HG03378 (cell line): ENCODE measurements around the gene METRNL.

Experiments used
- ATAC-seq: cut with Tn5 transposase; IDR thresholded peaks from one replicate; pipeline ENCODE4 v1.9.1; 2021; ENCODE audit warnings: mild to moderate bottlenecking, moderate library complexity; ENCODE audit not compliant: unreplicated experiment

The METRNL gene

GRCh38 chr17:83089328-83090132, 10.1 kb downstream of the METRNL start:
- ATAC-seq = no peak

- ATAC-seq = no peak
Observed at GRCh38 chr17:83090444-83091256, 11.2 kb downstream of the METRNL start.

DNA sequence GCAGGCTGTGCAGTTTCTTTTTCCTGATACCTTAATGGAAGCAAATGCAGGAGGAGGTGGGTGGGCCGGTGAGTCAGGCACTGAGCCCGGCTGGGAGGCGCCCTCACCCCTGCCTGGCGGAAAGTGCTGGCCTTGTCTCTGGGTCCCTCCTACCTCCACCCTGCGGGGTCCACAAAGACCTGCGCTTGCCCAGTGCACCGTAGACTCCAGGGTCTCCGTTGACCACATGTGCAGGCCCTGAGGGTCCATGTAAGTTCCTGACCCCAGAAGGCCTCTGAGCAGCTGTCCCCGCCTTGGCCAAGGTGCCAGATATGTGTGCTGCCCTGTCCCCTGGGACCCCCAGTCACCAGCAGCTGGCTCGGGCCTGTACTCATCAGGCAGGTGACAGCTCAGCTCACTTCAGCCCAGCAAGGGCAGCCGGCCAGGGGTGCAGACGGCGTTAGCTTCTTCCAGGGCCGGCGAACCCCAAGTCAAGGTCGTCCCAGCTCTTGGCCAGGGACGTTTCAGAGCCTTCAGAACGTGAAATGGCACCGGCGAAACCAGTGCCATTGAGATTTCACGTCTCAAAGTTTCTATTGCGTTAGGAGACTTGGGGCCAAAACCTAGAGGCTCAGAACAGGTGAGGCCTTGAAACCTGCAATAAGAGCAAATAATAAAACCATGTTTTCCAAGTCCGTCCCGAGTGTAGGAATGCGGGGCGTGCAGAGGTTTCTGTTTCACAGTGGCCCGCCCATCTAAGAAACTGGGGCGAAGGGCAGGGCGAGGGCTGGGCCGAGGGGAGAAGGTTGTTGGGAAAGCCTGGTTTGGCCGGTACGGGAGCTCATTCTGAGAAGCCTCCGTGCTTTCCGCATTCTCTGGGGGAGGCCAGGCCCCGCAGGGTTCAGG, 12.1 kb downstream of the METRNL start:
- no peak for ATAC-seq

GRCh38 chr17:83092186-83092585, 12.8 kb downstream of the METRNL start:
- ATAC-seq = no peak

DNA sequence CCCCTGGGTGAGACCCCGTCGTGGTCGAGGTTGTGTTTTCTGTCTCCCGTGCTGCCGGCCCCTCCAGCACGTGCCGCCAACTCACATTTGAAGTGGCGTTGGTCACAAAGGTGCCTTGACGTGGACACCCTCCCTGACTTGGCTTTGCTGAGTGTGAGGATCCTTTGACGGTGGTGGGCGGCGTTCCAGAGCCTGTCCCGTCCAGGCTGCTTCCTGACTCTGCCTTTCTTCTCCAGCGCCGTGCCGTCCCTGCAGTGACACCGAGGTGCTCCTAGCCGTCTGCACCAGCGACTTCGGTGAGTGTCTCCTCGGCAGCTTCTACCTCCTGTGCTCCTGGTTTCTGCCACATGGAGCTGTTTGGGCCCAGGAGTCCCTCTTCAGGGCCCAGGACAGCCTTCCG, 13.5 kb downstream of the METRNL start:
- ATAC-seq = no peak

DNA sequence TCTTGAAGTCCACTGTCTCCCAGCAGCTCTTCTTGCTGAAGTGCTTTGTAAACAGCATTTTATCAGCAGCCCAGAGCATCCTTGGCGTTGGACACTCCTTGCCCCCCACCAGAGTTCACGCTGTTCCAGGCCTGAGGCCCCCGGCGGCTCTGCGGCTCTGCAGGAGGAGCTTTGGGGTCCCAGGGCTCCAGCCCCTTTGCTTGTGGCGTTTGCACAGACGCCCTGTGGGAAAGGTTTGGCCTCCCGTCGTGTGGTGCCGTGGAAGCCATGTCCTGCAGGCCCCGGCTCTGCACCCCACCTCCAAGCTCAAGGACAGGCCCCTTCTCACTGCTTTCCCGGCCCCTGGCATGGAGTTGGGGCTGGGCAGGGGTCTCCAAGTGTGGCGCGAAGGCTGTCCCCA, 14.1 kb downstream of the METRNL start:
- no peak for ATAC-seq

- ATAC-seq = no peak
Observed at GRCh38 chr17:83094291-83094690, 14.9 kb downstream of the METRNL start.

GRCh38 chr17:83095016-83095415, 15.6 kb downstream of the METRNL start:
- ATAC-seq = no peak

GRCh38 chr17:83096401-83097224, 17.2 kb downstream of the METRNL start:
- ATAC-seq = no peak

DNA sequence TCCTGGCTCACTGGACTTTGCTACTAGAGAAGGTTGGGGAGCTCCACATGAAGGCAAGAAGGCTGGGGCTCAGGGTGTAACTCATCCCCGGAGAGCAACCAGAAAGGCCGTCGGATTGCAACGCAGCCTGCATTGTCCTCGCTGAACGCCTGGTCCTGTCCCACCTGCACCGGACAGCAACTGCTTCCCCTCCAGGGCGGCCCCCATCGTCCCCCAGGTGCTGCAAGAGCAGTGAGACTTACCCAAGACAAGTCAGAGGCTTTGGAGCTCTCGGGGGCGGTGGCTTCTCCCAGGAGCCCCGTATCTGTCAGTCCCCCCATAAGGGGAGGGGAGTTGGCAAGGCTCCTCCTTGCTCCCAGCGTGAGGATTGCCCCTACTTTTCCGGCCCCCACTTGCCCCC, 18.4 kb downstream of the METRNL start:
- ATAC-seq = no peak

GRCh38 chr17:83098241-83099085, 19.1 kb downstream of the METRNL start:
- no peak for ATAC-seq

GRCh38 chr17:83099086-83099555, 19.7 kb downstream of the METRNL start:
- no peak for ATAC-seq

GRCh38 chr17:83099570-83100181, 20.3 kb downstream of the METRNL start:
- no peak for ATAC-seq

- ATAC-seq = no peak
Observed at GRCh38 chr17:83100220-83100852, 20.9 kb downstream of the METRNL start.

DNA sequence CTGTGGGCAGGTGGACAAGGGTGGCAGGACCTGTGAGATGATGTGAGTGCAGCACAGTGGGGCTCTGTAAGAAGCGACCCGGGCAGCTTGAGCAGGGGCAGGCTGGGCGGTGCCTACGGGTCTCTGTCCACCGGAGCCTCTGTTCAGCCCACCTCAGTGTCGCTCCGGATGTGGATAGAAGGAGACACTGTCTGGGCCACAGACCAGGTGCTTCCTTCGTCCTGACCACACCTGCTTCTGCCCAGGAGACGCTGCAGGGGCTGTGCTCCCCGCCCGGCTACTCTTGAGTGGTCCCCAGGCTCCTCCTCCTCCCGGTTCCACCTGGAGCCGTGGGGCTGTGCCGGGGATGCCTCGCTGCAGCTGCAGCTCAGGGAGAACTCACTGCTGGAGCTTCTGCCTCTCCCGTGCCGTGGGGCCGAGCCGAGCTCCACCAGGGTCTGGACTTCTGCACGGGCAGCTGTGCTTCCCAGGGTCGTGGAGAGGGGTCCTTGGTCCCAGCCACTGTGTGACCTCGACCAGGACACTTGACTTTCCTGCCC, 21.5 kb downstream of the METRNL start:
- no peak for ATAC-seq

DNA sequence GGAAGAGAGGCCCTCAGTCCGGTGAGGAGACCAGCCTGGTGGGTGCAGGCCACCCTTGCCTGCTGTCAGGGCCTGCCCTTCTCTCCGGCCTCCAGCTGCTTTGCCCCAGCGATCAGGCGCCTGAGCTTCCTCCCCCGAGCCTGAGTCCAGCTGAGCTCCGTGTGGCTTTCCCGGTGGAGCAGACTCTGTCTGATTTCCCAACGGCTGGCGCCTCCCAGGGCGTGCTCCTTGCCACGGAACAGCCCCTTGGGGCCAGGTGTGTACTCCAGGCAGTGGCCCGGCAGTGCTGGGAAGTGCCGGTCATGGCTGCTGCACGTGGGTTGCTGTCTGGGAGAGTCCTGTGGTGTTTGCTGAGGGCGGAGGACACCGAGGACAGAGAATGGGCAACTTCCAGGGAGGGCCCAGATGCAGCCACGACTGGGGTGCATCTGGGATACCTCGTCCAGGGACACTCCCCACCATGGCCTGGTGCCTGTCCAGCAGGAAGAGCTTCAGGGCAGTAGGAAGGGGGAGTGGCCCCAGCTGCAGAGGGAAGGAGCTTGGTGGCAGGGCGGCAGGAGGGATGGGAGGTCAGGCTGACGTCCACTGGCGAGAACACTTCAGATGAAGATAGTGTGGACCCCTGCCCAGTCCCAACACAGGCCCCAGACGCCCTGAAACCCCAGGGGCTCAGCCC, 22.5 kb downstream of the METRNL start:
- no peak for ATAC-seq

GRCh38 chr17:83103200-83103942, 24.0 kb downstream of the METRNL start:
- no peak for ATAC-seq
